ENCODE results near the gene FFAR3. TPM values are rescaled to one million over a fixed set of nuclear protein-coding genes. Genes with fewer than 3 reads are reported as not detected.
A peak's percentile ranks its signal among the peaks of the same experiment; 100 is the strongest.
"Not testable (repeated sequence)": the region's sequence is repeated elsewhere in the genome, so short reads cannot be mapped to it uniquely, and the experiment has no call there.

The FFAR3 gene
- total and polyA plus RNA-seq, 12 donors = 0.11 to 0.18 (median 0.17) TPM; not detected in 8

DNA sequence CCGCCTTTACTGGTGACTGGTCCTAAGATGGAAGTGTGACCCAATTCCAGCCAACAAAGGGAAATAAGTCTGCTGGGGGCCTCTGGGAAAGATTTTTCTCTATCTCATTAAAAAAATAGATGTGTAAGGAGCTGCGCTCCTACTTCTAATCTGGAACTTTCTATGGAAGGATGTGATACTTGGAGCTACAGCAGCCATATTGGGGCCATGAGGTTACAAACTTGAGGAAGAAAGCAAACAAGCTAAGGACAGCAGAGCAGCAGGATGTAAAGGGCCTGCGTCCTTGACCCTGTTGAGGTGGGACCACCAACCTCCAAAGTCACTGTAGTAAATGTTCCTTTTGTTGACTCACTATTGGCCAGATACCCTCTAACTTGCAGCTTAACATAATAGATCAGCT, 20.1 kb downstream of the FFAR3 start:
- DNase-seq = peak in 1 of 7 donors; percentile 7
- no peaks in the 10 kb centered on the region for H3K36me3 ChIP-seq (replicated peaks in 1 of 2)
- TF ChIP-seq, protein P1, sequence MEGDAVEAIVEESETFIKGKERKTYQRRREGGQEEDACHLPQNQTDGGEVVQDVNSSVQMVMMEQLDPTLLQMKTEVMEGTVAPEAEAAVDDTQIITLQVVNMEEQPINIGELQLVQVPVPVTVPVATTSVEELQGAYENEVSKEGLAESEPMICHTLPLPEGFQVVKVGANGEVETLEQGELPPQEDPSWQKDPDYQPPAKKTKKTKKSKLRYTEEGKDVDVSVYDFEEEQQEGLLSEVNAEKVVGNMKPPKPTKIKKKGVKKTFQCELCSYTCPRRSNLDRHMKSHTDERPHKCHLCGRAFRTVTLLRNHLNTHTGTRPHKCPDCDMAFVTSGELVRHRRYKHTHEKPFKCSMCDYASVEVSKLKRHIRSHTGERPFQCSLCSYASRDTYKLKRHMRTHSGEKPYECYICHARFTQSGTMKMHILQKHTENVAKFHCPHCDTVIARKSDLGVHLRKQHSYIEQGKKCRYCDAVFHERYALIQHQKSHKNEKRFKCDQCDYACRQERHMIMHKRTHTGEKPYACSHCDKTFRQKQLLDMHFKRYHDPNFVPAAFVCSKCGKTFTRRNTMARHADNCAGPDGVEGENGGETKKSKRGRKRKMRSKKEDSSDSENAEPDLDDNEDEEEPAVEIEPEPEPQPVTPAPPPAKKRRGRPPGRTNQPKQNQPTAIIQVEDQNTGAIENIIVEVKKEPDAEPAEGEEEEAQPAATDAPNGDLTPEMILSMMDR (IDR thresholded peaks at IDR 0.05) = no peak
- no peak for TF ChIP-seq POLR2A (IDR thresholded peaks at IDR 0.05)
- no peaks in the 10 kb centered on the region for H3K27me3 ChIP-seq
- H3K4me1 ChIP-seq (replicated peaks in 1 of 2) = peaks cover 0 to 6% of the 10 kb centered on the region in 2 donors
- intact Hi-C loops (cut with DNase I) = no loop called here
- no peak overlapping the region for H3K4me3 ChIP-seq
- WGBS, 4 donors = 91 to 95% (median 92%) methylated on average over 3 of the region's 3 CpGs
- H3K27ac ChIP-seq = no peak overlapping the region
- no peaks in the 10 kb centered on the region for H3K9me3 ChIP-seq (replicated peaks in 1 of 3)

DNA sequence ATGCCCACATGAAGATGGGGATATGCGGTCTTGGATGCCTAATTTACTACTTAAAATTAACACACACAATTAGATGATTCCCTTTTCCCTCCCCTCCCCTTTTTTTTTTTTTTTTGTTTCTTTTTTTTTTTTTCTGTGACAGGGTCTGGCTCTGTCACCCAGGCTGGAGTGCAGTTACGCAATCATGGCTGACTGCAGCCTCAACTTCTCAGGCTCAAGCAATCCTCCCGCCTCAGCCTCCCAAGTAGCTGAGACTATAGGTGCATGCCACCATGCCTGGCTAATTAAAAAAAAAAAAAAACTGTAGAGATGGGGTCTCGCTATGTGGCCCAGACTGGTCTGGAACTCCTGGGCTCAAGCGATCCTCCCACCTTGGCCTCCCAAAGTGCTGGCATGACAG, 21.3 kb downstream of the FFAR3 start:
- H3K4me1 ChIP-seq (replicated peaks in 1 of 2); H3K4me3 ChIP-seq; H3K36me3 ChIP-seq (replicated peaks in 1 of 2); intact Hi-C loops (cut with DNase I); H3K27me3 ChIP-seq; H3K27ac ChIP-seq; H3K9me3 ChIP-seq (replicated peaks in 1 of 3): not testable (repeated sequence)
- WGBS, 4 donors = 85 to 94% (median 91%) methylated on average over 5 of the region's 5 CpGs
- DNase-seq = peak in 1 of 7 donors; percentile 34

DNA sequence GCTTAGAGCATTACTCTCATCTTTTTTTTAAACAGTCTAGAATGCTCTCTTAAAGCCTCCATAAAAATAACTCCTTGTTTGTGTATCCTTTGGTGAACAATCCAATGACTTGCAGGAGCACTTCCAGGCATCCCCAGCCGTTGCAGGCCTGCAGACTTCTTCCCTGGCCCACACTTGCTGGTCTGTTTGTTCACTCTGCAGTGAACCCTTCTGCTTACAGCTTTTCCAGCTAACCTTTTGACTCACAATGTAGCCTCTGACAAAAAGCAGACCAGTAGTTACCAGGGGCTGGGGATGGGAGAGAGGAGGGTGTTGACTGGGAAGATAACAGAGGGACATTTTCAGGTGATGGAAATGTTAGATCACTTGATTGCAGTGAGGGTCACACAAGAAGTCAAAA, 21.7 kb downstream of the FFAR3 start:
- DNase-seq = peak in 1 of 7 donors; percentile 33
- Histone ChIP-seq H3K36me3 (replicated peaks in 1 of 2) (no peaks in the 10 kb centered on the region), H3K27ac (no peak overlapping the region), H3K4me1 (replicated peaks in 1 of 2) (peaks cover 0 to 1% of the 10 kb centered on the region in 2 donors), H3K27me3 (no peaks in the 10 kb centered on the region), H3K4me3 (no peak overlapping the region), H3K9me3 (replicated peaks in 1 of 3) (no peaks in the 10 kb centered on the region)
- WGBS, 4 donors = 68 to 82% (median 74%) methylated on average over 1 of the region's 1 CpG
- intact Hi-C loops (cut with DNase I) = no loop called here
- TF ChIP-seq, protein P1 (IDR thresholded peaks at IDR 0.05) = no peak
- TF ChIP-seq POLR2A (IDR thresholded peaks at IDR 0.05) = no peak

DNA sequence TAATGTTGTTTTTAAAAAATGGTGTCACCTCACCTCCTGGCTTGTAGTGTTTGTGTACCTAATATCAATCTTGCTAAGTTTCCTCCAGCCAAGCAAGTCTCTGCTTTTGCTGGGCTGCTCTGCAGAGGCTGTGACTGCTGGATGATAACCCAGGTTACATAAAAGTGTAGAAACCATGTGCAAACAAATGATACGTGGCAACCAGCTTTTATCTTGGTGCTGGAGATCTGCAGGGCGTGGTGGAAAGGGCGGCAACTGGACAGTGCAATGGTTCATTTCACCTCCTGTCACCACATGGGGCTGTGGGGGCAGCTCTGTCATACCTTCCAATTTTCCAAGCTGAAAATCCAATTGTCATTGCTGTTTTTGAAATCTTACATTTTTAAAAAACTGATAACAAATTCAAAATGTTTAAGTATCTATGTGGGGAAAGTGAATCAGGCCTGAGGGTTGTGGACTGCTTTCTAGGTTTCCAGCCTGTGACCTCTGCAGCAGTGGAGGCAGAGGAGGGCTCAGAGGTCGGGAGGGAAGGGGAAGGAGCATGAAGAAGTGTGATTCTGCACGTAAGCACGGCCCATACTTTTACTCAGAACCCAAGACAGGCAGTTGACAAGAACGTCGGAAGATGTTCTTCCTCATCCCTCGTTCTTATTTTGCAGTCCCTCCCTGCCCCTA, 22.3 kb downstream of the FFAR3 start:
- H3K27ac ChIP-seq = no peak overlapping the region
- peaks cover 0 to 1% (median 0%) of the 10 kb centered on the region in 3 donors for H3K9me3 ChIP-seq (replicated peaks in 1 of 3)
- intact Hi-C loops (cut with DNase I) = no loop called here
- 63 to 73% (median 71%) methylated on average over 9 of the region's 9 CpGs for WGBS, 4 donors
- no peaks in the 10 kb centered on the region for H3K36me3 ChIP-seq (replicated peaks in 1 of 2)
- peak in 1 of 7 donors; percentile 61 for DNase-seq
- H3K27me3 ChIP-seq = no peaks in the 10 kb centered on the region
- no peaks in the 10 kb centered on the region for H3K4me1 ChIP-seq (replicated peaks in 1 of 2)
- no peak overlapping the region for H3K4me3 ChIP-seq
- no peak for TF ChIP-seq POLR2A (IDR thresholded peaks at IDR 0.05)
- TF ChIP-seq, protein P1 (IDR thresholded peaks at IDR 0.05) = no peak

DNA sequence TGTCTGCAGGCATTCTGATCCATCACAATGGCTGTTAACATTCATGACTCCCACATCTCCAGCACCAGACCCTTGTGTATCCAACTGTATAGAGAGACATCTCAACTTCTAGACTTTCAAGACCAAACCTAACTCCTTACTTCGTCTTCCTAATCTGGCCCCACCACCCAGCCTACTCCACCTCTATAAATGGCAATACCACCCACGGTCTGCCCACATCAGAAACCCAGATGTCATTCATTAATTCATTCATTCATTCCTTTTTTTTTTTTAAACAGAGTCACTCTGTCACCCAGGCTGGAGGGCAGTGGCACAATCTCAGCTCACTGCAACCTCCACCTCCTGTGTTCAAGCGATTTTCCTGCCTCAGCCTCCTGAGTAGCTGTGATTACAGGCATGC, 23.1 kb downstream of the FFAR3 start:
- no peaks in the 10 kb centered on the region for H3K36me3 ChIP-seq (replicated peaks in 1 of 2)
- no peaks in the 10 kb centered on the region for H3K4me1 ChIP-seq (replicated peaks in 1 of 2)
- DNase-seq = no peak
- H3K9me3 ChIP-seq (replicated peaks in 1 of 3) = peaks cover 0 to 6% (median 0%) of the 10 kb centered on the region in 3 donors
- no peak overlapping the region for H3K4me3 ChIP-seq
- 51 to 78% (median 72%) methylated on average over 3 of the region's 3 CpGs for WGBS, 4 donors
- no peak for TF ChIP-seq POLR2A (IDR thresholded peaks at IDR 0.05)
- TF ChIP-seq, protein P1 (IDR thresholded peaks at IDR 0.05) = no peak
- no peaks in the 10 kb centered on the region for H3K27me3 ChIP-seq
- no peak overlapping the region for H3K27ac ChIP-seq
- intact Hi-C loops (cut with DNase I) = no loop called here
